WERI-Rb-1 (cell line): ENCODE data around the gene VIL1.

Source experiments
- DNase-seq: peaks from one replicate; pipeline ENCODE4 v3.0.0-alpha.2; 2020
- H3K27ac ChIP-seq: fragments of 250-450 bp; sonication (Bioruptor Pico); 2 replicates; pipeline ENCODE4 v1.5.1; 2020; ENCODE audit warnings: mild to moderate bottlenecking, moderate library complexity
- H3K27me3 ChIP-seq: fragments of 250-450 bp; sonication (Bioruptor Pico); 2 replicates; pipeline ENCODE4 v1.5.1; 2021; ENCODE audit warnings: mild to moderate bottlenecking, low read depth, moderate library complexity; ENCODE audit not compliant: insufficient read depth, severe bottlenecking
- H3K36me3 ChIP-seq: fragments of 250-450 bp; sonication (Bioruptor Pico); 2 replicates; pipeline ENCODE4 v1.5.1; 2020; ENCODE audit warnings: mild to moderate bottlenecking, moderate library complexity
- H3K4me3 ChIP-seq: 2 replicates; pipeline ENCODE4 v1.5.1; 2011; ENCODE audit warnings: low read depth, mild to moderate bottlenecking, control low read depth, low read length
- H3K9me3 ChIP-seq: fragments of 250-450 bp; sonication (Bioruptor Pico); 2 replicates; pipeline ENCODE4 v1.5.1; 2021; ENCODE audit warnings: mild to moderate bottlenecking, moderate library complexity; ENCODE audit not compliant: severe bottlenecking
- TF ChIP-seq, protein P1 (sequence below): IDR thresholded peaks from 2 replicates; pipeline ENCODE4 v1.5.1; 2011; ENCODE audit warnings: low read depth, mild to moderate bottlenecking, control low read depth, inconsistent platforms, low read length

The VIL1 gene

DNA sequence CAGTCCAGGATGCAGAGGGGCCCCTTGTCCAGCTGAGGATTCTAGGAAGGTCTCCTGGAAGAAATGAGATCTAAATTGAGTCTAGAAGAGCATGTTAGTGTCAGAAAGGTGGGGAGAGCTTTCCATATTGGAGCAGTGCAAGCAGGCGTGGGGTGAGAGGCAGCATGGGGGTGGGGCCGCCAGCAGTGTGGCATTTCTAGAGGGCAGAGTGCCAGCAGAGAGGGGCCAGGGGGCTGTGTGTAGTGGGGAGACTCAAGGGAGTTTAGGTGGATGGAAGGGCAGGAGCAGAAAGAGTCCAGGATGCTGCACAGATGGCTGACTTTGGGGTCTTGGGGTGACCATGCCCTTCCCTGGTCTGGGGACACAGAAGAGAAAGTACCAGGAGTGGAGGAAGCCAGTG is 2.1 kb downstream of the VIL1 start:
- H3K9me3 ChIP-seq, result no peaks in the 10 kb centered on the region
- no peak overlapping the region for H3K27ac ChIP-seq
- no peaks in the 10 kb centered on the region for H3K27me3 ChIP-seq
- H3K36me3 ChIP-seq, result no peaks in the 10 kb centered on the region
- TF ChIP-seq, protein P1, sequence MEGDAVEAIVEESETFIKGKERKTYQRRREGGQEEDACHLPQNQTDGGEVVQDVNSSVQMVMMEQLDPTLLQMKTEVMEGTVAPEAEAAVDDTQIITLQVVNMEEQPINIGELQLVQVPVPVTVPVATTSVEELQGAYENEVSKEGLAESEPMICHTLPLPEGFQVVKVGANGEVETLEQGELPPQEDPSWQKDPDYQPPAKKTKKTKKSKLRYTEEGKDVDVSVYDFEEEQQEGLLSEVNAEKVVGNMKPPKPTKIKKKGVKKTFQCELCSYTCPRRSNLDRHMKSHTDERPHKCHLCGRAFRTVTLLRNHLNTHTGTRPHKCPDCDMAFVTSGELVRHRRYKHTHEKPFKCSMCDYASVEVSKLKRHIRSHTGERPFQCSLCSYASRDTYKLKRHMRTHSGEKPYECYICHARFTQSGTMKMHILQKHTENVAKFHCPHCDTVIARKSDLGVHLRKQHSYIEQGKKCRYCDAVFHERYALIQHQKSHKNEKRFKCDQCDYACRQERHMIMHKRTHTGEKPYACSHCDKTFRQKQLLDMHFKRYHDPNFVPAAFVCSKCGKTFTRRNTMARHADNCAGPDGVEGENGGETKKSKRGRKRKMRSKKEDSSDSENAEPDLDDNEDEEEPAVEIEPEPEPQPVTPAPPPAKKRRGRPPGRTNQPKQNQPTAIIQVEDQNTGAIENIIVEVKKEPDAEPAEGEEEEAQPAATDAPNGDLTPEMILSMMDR, result no peak
- H3K4me3 ChIP-seq, result no peak overlapping the region
- DNase-seq, result no peak

DNA sequence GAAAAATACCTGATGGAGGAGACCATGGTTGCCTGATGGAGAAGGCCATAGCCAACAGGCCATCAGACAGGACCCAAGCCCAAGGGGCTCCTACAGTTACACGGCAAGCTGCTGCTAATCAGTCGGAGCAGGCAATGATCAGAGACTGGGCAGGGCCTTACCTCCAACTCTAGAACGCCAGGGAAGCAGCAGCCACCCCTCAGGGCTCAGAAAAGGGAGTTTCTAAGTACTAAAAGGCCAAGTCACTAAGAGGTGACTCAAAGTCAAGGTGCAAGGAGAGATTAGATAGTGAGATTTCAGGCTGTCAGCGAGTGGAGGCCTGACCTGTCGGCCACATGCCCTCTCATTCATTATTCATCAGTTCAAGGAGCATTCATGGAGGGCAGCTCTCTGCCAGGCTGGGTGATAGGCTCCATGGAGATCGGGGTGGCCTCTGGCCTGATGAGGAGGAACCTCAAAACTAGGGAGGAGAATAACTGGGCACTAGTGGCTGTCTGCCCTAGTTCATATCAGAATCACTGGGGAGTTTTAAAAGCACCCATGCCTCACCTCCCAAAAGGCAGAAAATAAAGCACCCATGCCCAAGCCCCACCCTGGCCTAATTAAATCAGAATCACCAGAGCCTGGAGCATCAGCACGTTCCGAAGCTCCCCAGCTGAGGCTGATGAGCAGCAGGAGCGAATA is 3.6 kb downstream of the VIL1 start:
- no peak overlapping the region for H3K27ac ChIP-seq
- H3K4me3 ChIP-seq, result no peak overlapping the region
- TF ChIP-seq, protein P1, result no peak
- H3K9me3 ChIP-seq, result no peaks in the 10 kb centered on the region
- no peak for DNase-seq
- no peaks in the 10 kb centered on the region for H3K27me3 ChIP-seq
- no peaks in the 10 kb centered on the region for H3K36me3 ChIP-seq

DNA sequence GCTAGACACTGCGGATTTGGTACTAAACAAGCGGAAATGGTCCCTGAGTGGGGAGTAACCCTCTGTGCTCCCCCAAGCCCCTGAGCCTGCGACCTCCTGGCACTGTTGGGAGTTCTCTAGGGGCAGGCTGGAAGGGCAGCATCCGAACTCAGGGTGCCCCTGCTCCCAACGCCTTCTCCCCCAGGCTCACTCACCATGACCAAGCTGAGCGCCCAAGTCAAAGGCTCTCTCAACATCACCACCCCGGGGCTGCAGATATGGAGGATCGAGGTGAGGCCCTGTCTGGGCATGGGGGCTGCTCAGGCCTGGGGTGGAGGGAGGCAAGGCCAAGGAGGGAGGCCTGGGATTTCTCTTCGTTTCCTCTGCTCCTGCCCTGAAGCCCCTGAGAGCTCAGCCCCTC is 4.7 kb downstream of the VIL1 start:
- Histone ChIP-seq H3K9me3 (no peaks in the 10 kb centered on the region), H3K36me3 (no peaks in the 10 kb centered on the region), H3K27me3 (no peaks in the 10 kb centered on the region), H3K4me3 (no peak overlapping the region), H3K27ac (no peak overlapping the region)
- no peak for DNase-seq
- TF ChIP-seq, protein P1, result no peak

DNA sequence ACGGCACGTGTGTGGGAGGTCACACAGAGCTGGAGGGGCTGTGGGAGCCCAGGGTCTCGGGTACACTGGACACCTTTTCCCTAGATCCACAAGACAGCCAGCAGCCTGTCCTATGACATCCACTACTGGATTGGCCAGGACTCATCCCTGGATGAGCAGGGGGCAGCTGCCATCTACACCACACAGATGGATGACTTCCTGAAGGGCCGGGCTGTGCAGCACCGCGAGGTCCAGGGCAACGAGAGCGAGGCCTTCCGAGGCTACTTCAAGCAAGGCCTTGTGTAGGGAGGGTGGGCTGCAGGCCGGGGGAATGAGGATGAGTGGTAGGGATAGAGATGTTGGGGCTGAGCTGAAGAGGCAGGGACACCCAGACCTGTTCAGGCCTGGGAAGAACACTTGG is 6.6 kb downstream of the VIL1 start:
- TF ChIP-seq, protein P1, result no peak
- no peak for DNase-seq
- H3K27me3 ChIP-seq, result no peaks in the 10 kb centered on the region

DNA sequence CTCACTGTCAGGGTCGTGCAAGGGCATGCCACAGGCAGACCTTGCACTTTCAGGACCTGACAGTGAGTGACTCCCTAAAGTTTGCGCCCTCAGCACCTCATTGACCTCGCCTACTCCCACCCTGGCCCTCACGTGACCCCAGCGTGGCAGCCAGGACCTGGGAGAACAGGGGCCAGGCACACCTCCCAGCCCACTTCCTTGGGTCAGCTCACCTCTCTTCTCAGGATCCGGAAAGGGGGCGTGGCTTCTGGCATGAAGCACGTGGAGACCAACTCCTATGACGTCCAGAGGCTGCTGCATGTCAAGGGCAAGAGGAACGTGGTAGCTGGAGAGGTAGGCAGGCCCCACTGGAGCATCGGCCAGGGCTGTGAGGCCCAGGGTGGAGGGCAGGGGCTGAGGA is 8.8 kb downstream of the VIL1 start:
- no peak overlapping the region for H3K4me3 ChIP-seq
- TF ChIP-seq, protein P1, result no peak
- H3K9me3 ChIP-seq, result no peaks in the 10 kb centered on the region
- no peak overlapping the region for H3K27ac ChIP-seq
- no peaks in the 10 kb centered on the region for H3K27me3 ChIP-seq
- H3K36me3 ChIP-seq, result no peaks in the 10 kb centered on the region
- no peak for DNase-seq

More for the DNA sequence above, 6.6 kb downstream of the VIL1 start:
- Histone ChIP-seq H3K4me3 (no peak overlapping the region), H3K36me3 (no peaks in the 10 kb centered on the region), H3K27ac (no peak overlapping the region), H3K9me3 (no peaks in the 10 kb centered on the region)
